Renal cortical epithelial cell (primary cell): Measurements from ENCODE around the gene PKD1. TPM values are rescaled to one million over a fixed set of nuclear protein-coding genes. Genes with fewer than 3 reads are reported as not detected.

ENCODE experiments used
- DNase-seq: peaks from one replicate; pipeline ENCODE4 v3.0.0-alpha.2; 2011; ENCODE audit warnings: low read depth
- total RNA-seq: library from RNA; depleted of rRNA; stranded (reverse); fragments of >200 nt; gene quantifications from 2 replicates; pipeline ENCODE4 v1.2.3, GENCODE V29; 2014

PKD1 gene
- total RNA-seq, 1 donor from 2014 or later = 98.0 TPM

GRCh38 chr16:2076072-2076865, 59.4 kb downstream of the PKD1 start:
- no peak for DNase-seq

GRCh38 chr16:2075631-2076030, 60.1 kb downstream of the PKD1 start:
- DNase-seq = no peak

- no peak for DNase-seq
Measured at GRCh38 chr16:2074071-2074470, 61.6 kb downstream of the PKD1 start.

- no peak for DNase-seq
Measured at GRCh38 chr16:2072926-2073325, 62.8 kb downstream of the PKD1 start.

DNA sequence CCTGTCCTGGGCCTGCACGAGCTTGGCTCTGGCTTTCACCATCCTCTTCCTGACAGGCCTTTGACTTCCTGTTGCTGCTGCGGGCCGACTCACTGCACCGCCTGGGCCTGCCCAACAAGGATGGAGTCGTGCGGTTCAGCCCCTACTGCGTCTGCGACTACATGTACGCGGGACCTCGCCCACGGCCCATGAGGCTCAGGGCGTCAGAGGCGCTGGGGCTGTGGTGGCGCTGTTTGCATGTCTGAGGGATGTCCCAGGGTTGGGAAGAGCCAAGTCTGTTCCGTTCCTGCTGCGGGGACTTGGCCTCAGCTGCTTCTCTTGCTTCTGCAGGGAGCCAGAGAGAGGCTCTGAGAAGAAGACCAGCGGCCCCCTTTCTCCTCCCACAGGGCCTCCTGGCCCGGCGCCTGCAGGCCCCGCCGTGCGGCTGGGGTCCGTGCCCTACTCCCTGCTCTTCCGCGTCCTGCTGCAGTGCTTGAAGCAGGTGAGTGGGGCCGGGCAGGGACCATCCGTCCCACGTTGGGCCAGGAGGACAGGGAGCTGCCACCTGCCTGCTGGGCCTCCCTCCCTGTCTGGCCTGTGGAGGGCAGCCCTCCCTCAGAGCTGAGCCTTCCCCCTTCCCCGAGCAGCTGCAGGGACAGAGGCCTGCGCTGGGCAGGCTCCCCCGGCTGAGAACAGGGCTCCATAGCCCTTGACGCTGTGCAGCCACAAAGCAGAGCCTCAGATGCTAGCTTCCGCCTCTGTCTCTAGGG, 64.1 kb downstream of the PKD1 start:
- no peak for DNase-seq

DNA sequence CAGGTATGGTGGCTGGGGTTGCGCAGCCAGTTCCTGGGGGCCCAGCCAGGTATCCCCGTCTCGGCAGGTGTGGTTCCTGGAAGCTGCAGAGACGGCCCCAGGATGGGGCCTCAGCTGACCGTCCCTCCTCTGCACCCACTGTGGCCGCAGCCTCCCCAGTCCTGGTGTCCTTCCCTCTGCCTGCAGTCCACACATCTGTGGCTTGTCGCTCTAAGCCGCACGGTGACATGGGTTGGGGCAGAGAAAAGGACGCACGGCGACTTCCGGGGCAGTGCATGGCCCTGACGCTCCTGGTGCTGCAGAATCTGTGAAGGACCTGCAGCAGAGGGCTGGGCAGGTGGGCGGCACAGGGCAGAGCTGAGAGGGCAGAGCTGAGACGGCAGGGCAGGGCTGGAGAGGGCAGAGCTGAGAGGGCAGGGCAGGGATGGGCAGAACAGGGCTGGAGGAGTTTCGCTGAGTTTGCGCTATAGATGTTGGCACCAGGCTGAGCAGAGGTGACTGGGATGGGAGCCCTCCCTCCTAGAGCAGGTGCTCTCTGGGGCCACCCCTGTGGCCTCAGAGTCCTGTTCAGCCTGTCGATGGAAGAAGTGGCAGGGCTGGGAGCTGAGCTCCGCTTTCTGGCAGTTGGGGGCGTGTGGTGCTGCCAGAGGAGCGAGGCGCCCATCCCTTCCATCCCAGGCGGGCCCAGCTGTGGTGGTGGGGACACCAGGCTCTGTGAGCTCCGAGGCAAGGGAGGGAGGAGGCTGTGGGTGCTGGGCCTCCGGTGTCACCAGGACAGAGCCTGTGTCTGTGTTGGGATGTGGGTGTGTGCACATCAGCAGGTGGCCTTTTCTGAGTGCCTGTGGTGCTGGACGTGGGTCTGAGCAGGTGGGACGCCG, 64.9 kb downstream of the PKD1 start:
- no peak for DNase-seq

DNA sequence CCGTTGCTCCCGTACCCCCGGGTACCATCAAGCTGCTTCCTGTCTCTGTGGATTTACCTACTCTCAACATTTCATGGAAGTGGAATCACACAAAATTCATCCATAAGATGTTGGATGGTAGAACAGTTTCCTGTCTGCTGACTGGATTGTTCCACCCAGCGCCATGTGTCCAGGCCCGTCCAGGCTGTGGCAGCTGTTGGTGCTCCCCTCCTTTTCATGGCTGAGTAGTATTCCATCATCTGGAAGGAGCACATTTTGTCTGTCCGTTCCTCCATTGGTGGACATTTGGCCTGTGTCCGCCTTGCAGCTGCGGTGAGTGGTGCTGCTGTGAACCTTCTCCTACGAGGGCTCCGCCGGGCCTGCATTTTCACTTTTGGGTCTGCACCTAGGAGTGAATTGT, 69.6 kb downstream of the PKD1 start:
- no peak for DNase-seq

- DNase-seq = no peak
Measured at GRCh38 chr16:2064368-2064945, 71.2 kb downstream of the PKD1 start.

DNA sequence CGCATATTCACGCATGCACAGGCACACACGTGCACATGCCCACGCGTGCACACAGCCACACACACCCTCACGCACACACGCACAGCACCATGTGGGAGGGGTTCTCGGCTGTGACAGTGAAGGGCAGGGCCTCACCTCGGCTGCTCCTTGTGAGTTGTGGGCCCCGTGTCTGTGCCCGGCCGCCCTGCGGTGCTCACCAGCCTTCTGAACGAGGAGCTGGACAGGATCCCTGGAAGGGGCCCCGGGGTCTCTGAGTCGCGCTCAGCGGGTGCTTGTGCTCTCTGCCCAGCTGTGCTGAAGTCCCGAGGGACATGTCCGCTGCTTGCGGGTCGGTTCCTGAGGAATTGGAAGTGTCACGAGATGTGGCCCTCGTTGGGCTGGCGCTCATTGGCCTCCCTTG, 71.8 kb downstream of the PKD1 start:
- DNase-seq = no peak

GRCh38 chr16:2062801-2063200, 72.9 kb downstream of the PKD1 start:
- DNase-seq = no peak

- DNase-seq = no peak
Measured at GRCh38 chr16:2061526-2061925, 74.2 kb downstream of the PKD1 start.

DNA sequence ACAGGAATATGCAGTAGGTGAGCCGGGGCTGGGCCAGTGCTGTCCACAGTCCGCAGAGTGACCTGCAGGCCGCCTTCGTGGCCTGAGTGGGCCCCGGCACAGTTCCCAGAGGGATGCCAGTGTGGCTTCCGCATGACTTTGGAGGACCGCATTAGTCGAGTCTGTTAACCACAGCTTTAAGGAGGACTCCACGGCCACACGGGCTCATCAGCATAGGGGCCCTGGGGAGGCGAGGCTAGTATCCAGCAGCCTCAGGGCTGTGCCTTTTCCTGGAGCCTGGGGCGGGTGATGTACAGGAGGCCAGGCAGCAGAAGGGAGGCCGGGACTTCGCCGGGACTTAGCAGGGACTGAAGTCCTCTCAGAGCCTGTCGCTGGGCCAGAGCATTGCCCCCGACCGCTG, 74.7 kb downstream of the PKD1 start:
- no peak for DNase-seq

DNA sequence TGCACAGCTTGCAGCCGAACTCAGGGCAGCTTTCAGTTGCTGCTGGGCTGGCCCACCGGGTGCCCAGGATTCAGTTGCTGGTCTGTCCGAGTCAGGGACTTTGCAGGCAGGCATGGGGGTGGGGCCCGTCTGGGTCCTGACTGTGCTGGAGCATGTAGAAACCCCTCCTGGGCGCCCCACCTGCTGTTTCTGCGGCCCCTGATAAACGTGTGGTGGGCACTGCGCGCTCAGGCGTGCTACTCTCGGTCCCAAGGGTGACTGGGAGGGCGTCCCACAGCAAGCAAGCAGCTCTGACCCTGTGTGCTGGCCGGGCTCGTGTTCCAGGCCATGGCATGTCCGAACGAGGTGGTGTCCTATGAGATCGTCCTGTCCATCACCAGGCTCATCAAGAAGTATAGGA, 75.4 kb downstream of the PKD1 start:
- DNase-seq = no peak

DNA sequence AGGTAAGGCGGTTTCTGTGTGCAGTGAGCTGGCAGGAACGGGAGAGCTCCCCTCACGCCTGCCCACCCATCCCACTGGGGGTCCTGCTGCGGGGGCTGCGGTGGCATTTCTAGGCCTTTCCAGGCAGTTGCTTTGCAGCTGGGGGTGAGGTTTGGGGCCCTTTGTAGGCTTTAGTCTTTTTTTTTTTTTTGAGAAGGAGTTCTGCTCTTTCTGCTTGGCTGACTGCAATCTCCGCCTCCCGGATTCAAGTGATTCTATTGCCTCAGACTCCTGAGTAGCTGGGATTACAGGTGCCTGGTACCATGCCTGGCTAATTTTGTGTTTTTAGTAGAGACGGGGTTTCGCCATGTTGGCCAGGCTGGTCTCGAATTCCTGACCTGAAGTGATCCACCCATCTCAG, 76.8 kb downstream of the PKD1 start:
- peak; percentile 49 for DNase-seq

DNA sequence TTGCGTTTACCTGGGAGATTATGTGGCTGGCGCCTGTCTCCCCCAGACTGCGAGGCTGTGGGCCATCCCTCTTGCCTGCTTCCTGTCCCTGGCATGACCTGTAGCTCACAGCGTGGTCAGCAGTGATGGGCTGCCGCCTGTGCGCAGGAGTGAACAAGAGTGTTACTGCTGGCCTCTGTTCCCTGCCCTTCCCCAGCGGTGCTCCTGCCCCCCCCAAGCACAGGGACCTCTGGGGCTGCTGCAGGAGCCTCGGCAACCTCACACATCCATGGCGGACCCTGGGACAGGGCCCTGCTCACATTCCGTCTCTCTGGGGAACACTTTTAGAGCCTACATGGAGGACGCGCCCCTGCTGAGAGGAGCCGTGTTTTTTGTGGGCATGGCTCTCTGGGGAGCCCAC, 77.3 kb downstream of the PKD1 start:
- DNase-seq = no peak

DNA sequence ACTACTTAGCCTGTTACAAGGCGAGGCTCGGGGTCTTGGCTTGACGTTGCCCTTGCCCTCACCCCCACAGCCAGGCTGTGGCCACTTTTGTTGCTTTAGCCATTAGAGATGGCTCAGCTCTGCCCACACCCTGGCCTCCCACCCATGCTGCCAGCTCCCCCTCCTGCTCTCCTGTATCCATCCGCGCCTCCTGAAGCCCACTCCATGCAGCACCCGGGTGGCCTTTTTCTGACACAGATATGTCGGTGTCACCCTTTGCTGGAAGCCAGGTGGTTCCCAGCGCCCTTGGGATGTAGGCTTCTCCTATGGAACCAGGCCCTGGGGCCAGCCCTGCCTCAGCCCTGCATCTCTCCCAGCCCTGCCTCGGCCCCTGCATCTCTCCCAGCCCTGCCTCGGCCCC, 78.3 kb downstream of the PKD1 start:
- DNase-seq = no peak

GRCh38 chr16:2056681-2057407, 78.9 kb downstream of the PKD1 start:
- DNase-seq = no peak

- no peak for DNase-seq
Measured at GRCh38 chr16:2056077-2056476, 79.6 kb downstream of the PKD1 start.

DNA sequence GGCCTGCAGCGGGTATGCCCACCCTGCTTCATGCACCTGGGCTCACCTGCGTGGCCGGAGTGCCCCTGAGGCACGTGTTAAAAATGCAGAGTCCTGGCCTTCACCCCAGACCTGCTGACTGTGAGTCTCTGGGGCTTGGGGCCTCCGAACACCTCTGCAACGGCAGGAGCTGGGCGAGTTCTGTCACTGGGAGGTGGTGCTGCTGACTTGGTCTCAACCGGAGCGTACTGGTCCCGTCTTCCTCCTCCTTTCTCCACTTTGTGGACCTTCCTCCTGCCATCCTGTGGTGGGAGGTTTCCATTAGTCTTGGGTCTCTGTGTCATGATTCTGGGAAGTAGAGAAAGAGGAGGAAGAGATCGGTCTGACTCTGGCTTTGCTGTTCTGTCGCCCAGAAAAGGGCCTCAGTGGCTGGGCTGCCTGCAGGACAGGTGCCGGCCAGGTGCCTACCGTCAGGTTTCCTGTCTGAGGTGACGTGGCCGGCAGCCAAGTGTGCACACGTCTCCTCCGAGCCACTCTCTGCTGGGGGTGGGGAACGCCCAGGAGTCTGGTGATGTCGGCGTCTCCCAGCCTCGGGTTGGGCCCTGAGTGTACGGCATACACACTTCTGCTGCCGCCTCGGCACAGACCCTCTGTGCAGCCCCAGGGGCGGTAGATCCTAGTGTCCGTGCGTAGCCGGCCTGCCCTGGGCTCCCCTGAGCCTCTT, 81.0 kb downstream of the PKD1 start:
- no peak for DNase-seq

GRCh38 chr16:2053897-2054296, 81.8 kb downstream of the PKD1 start:
- DNase-seq = no peak

- no peak for DNase-seq
Measured at GRCh38 chr16:2053211-2053610, 82.5 kb downstream of the PKD1 start.
